ENCODE data around the gene SYTL3.
"Not testable (repeated sequence)": the region's sequence is repeated elsewhere in the genome, so short reads cannot be mapped to it uniquely, and the experiment has no call there.

Gene SYTL3

GRCh38 chr6:158649289-158650143, at the start of gene SYTL3:
Gene SYTL3, plus strand, starts transcription at chr6:158650054. Its CDS starts 13,215 bp downstream, at chr6:158663269.
- no peak within 1 kb of the TSS for H3K4me3 ChIP-seq (ENCODE audit: low read length)
- no peak for TF ChIP-seq CTCF (IDR thresholded peaks at IDR 0.05; ENCODE audit: insufficient read depth, low read depth, low read length, missing control alignments)
- no peak for DNase-seq (ENCODE audit: low read depth)

- no peak overlapping the region for H3K4me3 ChIP-seq (ENCODE audit: low read length)
- TF ChIP-seq CTCF (IDR thresholded peaks at IDR 0.05; ENCODE audit: insufficient read depth, low read depth, low read length, missing control alignments), result no peak
- DNase-seq (ENCODE audit: low read depth), result no peak
These were observed 46.4 kb upstream of the SYTL3 start for GRCh38 chr6:158603261-158604047.

- DNase-seq (ENCODE audit: low read depth), result no peak
- no peak for TF ChIP-seq CTCF (IDR thresholded peaks at IDR 0.05; ENCODE audit: insufficient read depth, low read depth, low read length, missing control alignments)
- no peak overlapping the region for H3K4me3 ChIP-seq (ENCODE audit: low read length)
These were observed 45.8 kb upstream of the SYTL3 start for GRCh38 chr6:158604048-158604406.

GRCh38 chr6:158605266-158605878, 44.5 kb upstream of the SYTL3 start:
- H3K4me3 ChIP-seq (ENCODE audit: low read length), result no peak overlapping the region
- TF ChIP-seq CTCF (IDR thresholded peaks at IDR 0.05; ENCODE audit: insufficient read depth, low read depth, low read length, missing control alignments), result peak; percentile 79
- peak; percentile 77 for DNase-seq (ENCODE audit: low read depth)

- H3K4me3 ChIP-seq (ENCODE audit: low read length); DNase-seq (ENCODE audit: low read depth): not testable (repeated sequence)
These were observed 43.8 kb upstream of the SYTL3 start for GRCh38 chr6:158606011-158606410.

- TF ChIP-seq CTCF (IDR thresholded peaks at IDR 0.05; ENCODE audit: insufficient read depth, low read depth, low read length, missing control alignments), result no peak
- DNase-seq (ENCODE audit: low read depth), result no peak
- no peak overlapping the region for H3K4me3 ChIP-seq (ENCODE audit: low read length)
These were observed 42.9 kb upstream of the SYTL3 start for GRCh38 chr6:158606935-158607334.
